Stimulated activated CD4-positive, alpha-beta T cell treated with anti-CD3 and anti-CD28 coated beads, Interleukin-15, amount 100 ng/mL, for 24 hours (primary cell): ENCODE data around the gene ENO1.
"Not testable (repeated sequence)": the region's sequence is repeated elsewhere in the genome, so short reads cannot be mapped to it uniquely, and the experiment has no call there.

Experiments used
- DNase-seq: peaks from one replicate; pipeline ENCODE4 v3.0.0-alpha.2; 2020

ENO1 gene

GRCh38 chr1:8845104-8846097, 33.1 kb downstream of the ENO1 start:
- no peak for DNase-seq

GRCh38 chr1:8844501-8845006, 33.9 kb downstream of the ENO1 start:
- no peak for DNase-seq

- DNase-seq, result no peak
Measured at GRCh38 chr1:8841395-8841794, 37.1 kb downstream of the ENO1 start.

- DNase-seq, result no peak
Measured at GRCh38 chr1:8839990-8840389, 38.5 kb downstream of the ENO1 start.

- no peak for DNase-seq
Measured at GRCh38 chr1:8835941-8836643, 42.4 kb downstream of the ENO1 start.

- DNase-seq, result no peak
Measured at GRCh38 chr1:8831340-8831739, 47.1 kb downstream of the ENO1 start.

GRCh38 chr1:8830732-8831131, 47.8 kb downstream of the ENO1 start:
- DNase-seq, result not testable (repeated sequence)

GRCh38 chr1:8825985-8826481, 52.5 kb downstream of the ENO1 start:
- DNase-seq, result no peak

GRCh38 chr1:8823295-8823664, 55.2 kb downstream of the ENO1 start:
- no peak for DNase-seq

- DNase-seq, result no peak
Measured at GRCh38 chr1:8822373-8823294, 55.9 kb downstream of the ENO1 start.

GRCh38 chr1:8821084-8821483, 57.4 kb downstream of the ENO1 start:
- no peak for DNase-seq

GRCh38 chr1:8818789-8819188, 59.7 kb downstream of the ENO1 start:
- DNase-seq, result not testable (repeated sequence)

- DNase-seq, result peak; percentile 31
Measured at GRCh38 chr1:8818325-8818775, 60.1 kb downstream of the ENO1 start.

GRCh38 chr1:8817412-8818324, 60.8 kb downstream of the ENO1 start, which contains the start of gene RERE:
Gene RERE, minus strand, starts transcription at chr1:8817640.
- peak; percentile 95 for DNase-seq

GRCh38 chr1:8816831-8817411, 61.6 kb downstream of the ENO1 start:
- peak; percentile 34 for DNase-seq

- DNase-seq, result no peak
Measured at GRCh38 chr1:8816264-8816663, 62.2 kb downstream of the ENO1 start.

- DNase-seq, result no peak
Measured at GRCh38 chr1:8815582-8816151, 62.8 kb downstream of the ENO1 start.

- DNase-seq, result no peak
Measured at GRCh38 chr1:8814865-8815264, 63.6 kb downstream of the ENO1 start.

- DNase-seq, result no peak
Measured at GRCh38 chr1:8813991-8814390, 64.5 kb downstream of the ENO1 start.

- DNase-seq, result no peak
Measured at GRCh38 chr1:8813016-8813763, 65.3 kb downstream of the ENO1 start.
